HG02885 (cell line): ENCODE measurements around the gene CAMKMT.

Source experiments
- ATAC-seq: cut with Tn5 transposase; IDR thresholded peaks from one replicate; pipeline ENCODE4 v1.9.1; 2021; ENCODE audit warnings: mild to moderate bottlenecking; ENCODE audit not compliant: unreplicated experiment, poor library complexity

Gene CAMKMT

DNA sequence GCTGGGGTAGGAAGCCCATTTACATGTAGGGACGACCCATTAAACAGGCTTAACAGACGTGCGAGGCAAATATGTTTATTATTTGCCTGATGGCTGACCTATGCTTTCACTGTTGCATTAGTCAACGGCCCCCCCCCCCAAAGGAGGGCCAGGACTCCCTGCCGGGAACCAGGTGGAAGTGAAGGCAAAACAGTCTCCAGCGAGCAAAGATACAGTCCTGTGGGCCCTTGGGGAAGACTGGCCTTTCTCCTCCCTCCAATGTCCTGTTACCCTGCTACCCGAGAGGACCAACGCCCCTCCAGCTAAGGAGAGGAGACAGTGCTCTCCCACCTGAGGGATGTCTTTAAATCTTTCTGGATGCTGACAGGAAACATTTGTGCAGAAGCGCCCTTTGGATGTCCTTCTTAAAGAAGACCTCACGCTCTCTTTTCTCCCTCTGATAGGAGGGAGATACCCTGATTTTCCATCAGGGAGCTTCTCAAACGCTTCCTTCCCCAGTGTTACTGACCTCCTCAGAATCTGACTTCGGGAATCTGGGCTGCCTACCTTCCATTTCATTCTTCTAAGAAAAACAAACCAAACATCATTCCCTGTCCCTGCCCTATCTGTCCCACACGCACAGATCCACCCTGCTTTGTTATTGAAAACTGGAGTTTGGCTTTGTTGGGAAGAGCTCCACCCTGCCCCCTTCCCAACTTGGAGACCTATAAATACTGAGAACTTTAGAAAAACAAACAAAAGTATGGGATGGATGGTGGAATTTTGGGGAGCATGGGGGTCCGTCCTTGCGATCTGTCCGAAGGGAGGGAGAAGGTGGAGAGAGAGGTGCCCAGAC is 443.9 kb downstream of the CAMKMT start:
- no peak for ATAC-seq

DNA sequence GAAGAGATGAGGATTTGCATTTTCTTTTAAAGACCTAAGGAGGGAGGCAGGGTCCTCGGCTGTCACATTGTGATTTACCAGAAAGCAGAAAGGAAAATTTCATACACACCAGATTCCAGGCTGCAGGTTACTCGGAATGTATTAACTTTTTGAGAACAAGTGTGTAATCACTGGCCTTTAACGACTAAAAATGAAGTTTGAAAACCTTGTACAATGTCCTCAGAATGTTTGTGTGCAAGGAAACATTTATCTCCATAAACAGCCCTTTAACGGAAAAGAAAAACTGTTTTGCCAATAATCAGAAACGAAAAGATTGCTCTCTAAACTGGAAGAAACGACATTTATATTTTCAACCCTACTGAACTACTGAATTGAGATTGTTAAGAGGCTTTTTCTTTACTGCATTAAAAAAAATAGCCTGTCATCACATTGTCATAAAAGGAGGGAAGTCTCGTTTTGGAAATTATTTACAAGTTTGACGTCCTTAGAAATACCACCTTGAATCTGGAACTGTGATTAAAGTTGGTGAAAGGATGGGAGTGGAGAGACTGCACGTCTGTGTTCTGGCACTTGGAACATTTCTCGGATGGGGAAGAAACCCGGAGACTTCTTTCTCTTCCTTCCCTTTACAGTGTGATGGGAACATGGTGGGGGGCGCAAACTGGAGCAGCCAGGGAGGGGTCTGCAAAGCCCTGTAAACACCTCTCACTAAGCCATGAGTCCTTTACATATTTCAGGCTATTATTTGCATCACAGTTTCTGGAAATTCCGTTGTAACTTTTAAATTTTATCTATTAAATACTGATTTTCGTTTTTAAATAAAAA is 445.7 kb downstream of the CAMKMT start:
- no peak for ATAC-seq

DNA sequence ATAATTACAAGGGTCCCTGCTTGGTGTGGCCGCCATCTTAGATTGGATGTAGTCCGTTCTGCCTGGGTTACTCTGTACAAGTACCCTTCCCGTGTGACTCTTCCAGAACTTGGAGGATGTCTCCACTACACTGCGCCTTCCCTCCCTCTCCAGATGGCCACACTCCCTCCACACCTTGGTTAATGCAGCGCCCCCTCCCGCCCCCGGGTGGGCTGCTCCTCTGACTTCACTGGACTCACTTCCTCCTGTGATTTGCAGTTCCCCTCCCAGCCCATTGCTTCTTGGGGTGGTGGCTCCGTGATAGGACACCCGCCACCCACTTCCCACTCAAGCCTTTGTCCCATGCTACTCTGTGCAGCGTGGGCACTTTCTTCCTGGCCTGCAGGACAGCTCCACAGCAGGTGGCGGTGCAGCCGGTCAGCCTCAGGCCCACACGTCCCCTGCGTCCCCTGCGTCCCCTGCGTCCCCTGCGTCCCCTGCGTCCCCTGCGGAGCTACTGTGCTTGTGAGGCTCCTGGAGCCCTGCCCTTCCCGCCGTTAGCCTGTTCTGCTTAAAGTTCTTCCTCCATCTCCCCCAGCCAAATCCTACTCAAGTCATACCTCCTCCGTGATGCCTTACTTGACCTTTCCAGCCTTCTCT is 449.3 kb downstream of the CAMKMT start:
- ATAC-seq: no peak

DNA sequence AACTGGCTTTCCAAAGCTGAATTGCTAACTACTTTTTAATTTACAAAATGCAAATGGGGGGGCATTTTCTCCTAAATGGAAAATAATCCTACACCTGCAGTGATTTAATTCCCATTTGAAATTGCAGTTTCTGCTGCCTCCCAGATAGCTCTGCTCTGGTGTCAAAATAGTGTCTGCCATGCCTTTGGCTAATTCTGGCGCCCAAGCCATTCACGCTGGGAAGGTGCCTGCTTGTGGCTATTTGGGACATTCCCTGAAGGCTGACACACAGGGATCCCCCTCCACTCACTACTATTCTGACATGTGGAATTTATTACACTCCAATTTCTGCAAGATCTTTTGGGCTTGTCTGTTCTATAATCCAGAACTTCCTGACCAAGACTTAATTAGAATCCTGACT is 451.4 kb downstream of the CAMKMT start:
- ATAC-seq: no peak

DNA sequence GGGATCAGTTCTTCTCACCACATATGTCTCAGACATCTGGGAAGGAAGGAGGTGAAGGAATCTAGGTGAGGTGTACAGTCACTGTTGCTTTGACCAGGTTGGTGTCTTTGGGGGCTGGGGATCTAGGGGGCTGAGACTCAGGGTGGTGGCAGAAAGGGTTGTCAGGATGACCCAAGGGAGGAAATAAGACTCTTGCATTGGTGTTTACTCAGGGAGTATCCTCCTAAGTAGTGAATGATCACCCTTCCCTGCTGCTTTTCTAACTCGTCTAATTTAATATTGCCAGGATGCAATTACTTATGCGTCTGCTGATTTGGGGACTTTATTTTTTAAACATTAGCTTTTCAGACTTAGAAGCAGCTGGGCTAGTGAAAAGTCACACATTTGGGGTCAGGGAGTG is 451.9 kb downstream of the CAMKMT start:
- no peak for ATAC-seq

DNA sequence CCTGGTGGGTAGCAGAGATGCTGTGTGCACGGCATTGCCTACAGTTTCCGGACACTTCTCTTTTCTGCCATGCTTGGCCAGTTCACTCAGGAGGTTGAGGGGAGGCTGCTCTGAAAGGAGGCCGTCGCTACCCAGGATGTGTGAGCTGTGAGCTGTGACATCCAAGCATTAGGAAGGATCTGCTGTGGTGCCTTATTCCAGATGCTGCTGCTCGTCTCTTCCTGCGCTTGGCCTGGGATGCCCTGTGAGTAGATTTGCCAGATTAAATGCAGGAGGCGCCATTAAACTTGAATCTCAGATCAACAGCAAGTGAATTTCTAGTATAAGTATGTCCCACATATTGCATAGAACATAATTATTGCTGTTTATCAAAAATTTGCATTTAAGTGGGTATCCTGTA is 455.5 kb downstream of the CAMKMT start:
- ATAC-seq: no peak

DNA sequence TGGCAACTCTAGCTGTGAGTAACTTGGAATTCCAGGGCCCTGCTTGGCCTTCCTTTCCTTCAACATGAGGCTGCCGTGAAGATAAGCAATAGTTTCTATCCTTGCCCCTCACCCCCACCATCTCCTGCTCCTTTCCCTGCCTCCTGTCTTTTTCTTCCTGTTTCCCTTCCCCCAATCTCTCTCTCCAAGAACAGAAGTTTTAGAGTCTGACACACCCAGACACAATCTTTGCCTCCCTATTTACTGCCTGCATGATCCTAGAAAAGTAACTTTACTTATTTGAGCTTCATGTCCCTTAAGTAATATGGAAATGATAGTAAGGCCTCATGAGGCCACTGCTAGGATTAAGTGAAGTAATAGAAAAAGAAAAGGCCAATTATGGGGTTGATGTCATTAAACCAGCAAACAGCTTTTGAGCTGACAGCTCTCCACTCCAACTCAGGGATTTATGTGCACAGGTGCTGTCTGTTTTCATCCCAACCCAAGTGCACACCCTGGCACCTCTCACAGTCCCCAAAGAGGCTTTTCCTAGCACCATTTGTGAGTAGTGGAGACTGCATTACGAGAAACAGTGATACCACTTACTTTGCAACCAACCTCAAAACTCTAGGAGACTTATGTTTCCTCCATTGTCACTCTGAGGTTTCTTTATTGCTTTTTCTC is 456.1 kb downstream of the CAMKMT start:
- no peak for ATAC-seq

DNA sequence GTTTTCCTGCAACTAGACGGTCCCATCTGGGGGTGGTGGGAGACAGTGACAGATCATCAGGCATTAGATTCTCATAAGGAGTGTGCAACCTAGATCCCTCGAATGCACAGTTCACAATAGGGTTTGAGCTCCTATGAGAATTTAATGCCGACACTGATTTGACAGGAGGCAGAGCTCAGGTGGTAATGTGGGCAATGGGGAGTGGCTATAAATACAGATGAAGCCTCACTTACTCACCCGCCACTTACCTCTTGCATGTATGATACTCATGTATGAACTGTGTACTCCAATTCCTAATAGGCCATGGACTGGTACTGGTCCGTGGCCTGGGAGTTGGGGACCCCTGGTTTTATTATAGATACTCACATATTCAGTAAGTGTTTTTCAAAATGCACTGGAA is 457.3 kb downstream of the CAMKMT start:
- ATAC-seq: no peak

DNA sequence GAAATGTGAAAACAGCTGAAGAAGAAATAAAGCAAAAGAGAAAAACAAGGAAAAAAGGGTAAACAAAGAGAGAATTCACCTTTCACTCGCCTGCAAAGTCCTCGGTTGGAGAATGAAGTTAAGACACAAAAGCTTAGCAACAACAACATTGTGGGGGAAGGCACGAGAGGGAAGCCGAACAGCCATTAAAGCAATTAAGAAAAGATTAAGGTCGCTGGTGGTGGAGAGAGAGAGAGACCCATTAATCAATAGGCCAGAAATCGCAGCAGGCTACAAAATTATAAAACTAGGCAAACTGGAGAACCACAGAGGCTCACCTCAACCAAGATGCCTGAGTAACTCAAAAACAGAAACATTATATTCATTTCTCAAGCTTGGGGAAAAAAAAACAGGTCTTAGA is 459.8 kb downstream of the CAMKMT start:
- no peak for ATAC-seq

DNA sequence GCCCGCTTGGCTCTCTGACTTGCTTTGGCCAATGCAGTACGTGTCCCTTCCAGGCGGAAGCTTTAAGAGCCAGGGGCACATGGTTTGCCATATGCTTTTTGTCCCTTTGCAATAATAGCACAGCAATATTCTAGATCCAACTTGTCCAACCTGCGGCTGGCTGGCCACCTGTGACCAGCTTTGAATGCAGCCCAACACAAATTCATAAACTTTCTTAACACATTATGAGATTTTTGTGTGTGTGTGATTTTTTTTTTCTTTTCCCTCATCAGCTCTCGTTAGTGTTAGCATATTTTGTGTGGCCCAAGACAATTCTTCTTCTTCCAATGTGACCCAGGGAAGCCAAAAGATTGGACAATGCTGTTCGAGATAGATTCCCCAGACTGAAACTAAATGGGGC is 460.4 kb downstream of the CAMKMT start:
- ATAC-seq: no peak
